HCT116 (cell line): Measurements from ENCODE around the gene PATZ1.

Experiments
- CEBPB ChIP-seq: IDR thresholded peaks from 2 replicates; pipeline ENCODE4 v1.6.1; 2012; ENCODE audit warnings: low read depth
- POLR2AphosphoS5 ChIP-seq: IDR thresholded peaks from 2 replicates; pipeline ENCODE4 v1.6.1; 2011; ENCODE audit warnings: mild to moderate bottlenecking, low read depth, low read length, moderate library complexity

- TF ChIP-seq POLR2AphosphoS5 (no peak), CEBPB (no peak)
Measured at GRCh38 chr22:31288496-31289240, 57.5 kb downstream of the PATZ1 start.
